HepG2 (cell line): ENCODE measurements around the gene ABCA8. TPM values are rescaled to one million over a fixed set of nuclear protein-coding genes. Genes with fewer than 3 reads are reported as not detected.

ENCODE experiments used
- CBX5 ChIP-seq: sonication (generic); formaldehyde crosslinking; IDR thresholded peaks from 2 replicates; pipeline ENCODE4 v1.4.0; 2020; ENCODE audit warnings: missing genetic modification reagents, borderline replicate concordance
- HIVEP1 ChIP-seq: sonication (generic); formaldehyde crosslinking; IDR thresholded peaks from 2 replicates; pipeline ENCODE4 v1.4.0; 2020; ENCODE audit warnings: mild to moderate bottlenecking, missing genetic modification reagents
- MAFF ChIP-seq: IDR thresholded peaks from 2 replicates; pipeline ENCODE4 v1.6.1; 2011; ENCODE audit warnings: low read depth, low read length, improper control_type of control experiment
- MED8 ChIP-seq: sonication (generic); formaldehyde crosslinking; IDR thresholded peaks from 2 replicates; pipeline ENCODE4 v1.8.1; 2023; ENCODE audit warnings: mild to moderate bottlenecking, missing genetic modification reagents; ENCODE audit not compliant: insufficient replicate concordance
- PAXIP1 ChIP-seq: sonication (generic); formaldehyde crosslinking; conservative IDR thresholded peaks from 2 replicates; pipeline ENCODE4 v1.4.0; 2020; ENCODE audit warnings: mild to moderate bottlenecking, missing genetic modification reagents, moderate library complexity
- PTBP1 ChIP-seq: fragments of 200-400 bp; formaldehyde crosslinking; IDR thresholded peaks from 2 replicates; pipeline ENCODE4 v1.6.1; 2018; ENCODE audit warnings: low read length, low read depth; ENCODE audit not compliant: poor library complexity, severe bottlenecking
- REL ChIP-seq: sonication (generic); formaldehyde crosslinking; conservative IDR thresholded peaks from 2 replicates; pipeline ENCODE4 v1.8.0; 2022; ENCODE audit warnings: mild to moderate bottlenecking, missing genetic modification reagents, moderate library complexity
- SOX5 ChIP-seq: IDR thresholded peaks from 2 replicates; pipeline ENCODE4 v1.6.1; 2016; ENCODE audit warnings: borderline replicate concordance
- TAF15 ChIP-seq: fragments of 200-400 bp; formaldehyde crosslinking; IDR thresholded peaks from one replicate; pipeline ENCODE4 v1.6.1; 2018; ENCODE audit warnings: mild to moderate bottlenecking, low read depth, low read length; ENCODE audit not compliant: poor library complexity, severe bottlenecking
- TCF7 ChIP-seq: sonication (generic); IDR thresholded peaks from 2 replicates; pipeline ENCODE4 v1.6.1; 2016; ENCODE audit warnings: antibody characterized with exemption, low read depth
- TFAP4 ChIP-seq: sonication (generic); IDR thresholded peaks from 2 replicates; pipeline ENCODE4 v1.6.1; 2016; ENCODE audit warnings: low read depth, borderline replicate concordance
- TRIM22 ChIP-seq: fragments of 450-650 bp; IDR thresholded peaks from 2 replicates; pipeline ENCODE4 v1.6.1; 2017
- ZNF354B ChIP-seq: sonication (generic); formaldehyde crosslinking; IDR thresholded peaks from 2 replicates; pipeline ENCODE4 v1.8.0; 2022; ENCODE audit warnings: mild to moderate bottlenecking, missing genetic modification reagents
- ZNF709 ChIP-seq: sonication (generic); formaldehyde crosslinking; IDR thresholded peaks from 2 replicates; pipeline ENCODE4 v1.5.0; 2020; ENCODE audit warnings: mild to moderate bottlenecking, missing genetic modification reagents
- polyA plus RNA-seq, 8 experiments: library from polyadenylated mRNA; depleted of rRNA in 3 of 8; stranded (reverse) in 7 of 8; unstranded in 1 of 8; fragments of >200 nt; fragmentation: Illumina TruSeq in 4 of 8; extraction: Trizol in 4 of 8; gene quantifications; 2 replicates each; pipeline versions ENCODE4 v1.2.1 to v1.2.3, GENCODE V29; 2011 to 2016; ENCODE audit warnings: low read depth in 4 of 8, missing spikeins in 1 of 8, mixed read lengths in 1 of 8; ENCODE audit not compliant: insufficient read depth in 1 of 8
- total RNA-seq, 5 experiments: library from RNA; depleted of rRNA; stranded (reverse); fragments of >200 nt; fragmentation: Illumina TruSeq; extraction: Trizol; gene quantifications; 2 replicates each; pipeline ENCODE4 v1.2.3, GENCODE V29; 2016; ENCODE audit warnings: low read depth in 1 of 5
- TF ChIP-seq, protein P1 (sequence below): sonication (generic); formaldehyde crosslinking; IDR thresholded peaks from 2 replicates; pipeline ENCODE4 v1.4.0; 2020; ENCODE audit warnings: missing genetic modification reagents
- TF ChIP-seq, protein P2 (sequence below): IDR thresholded peaks from 2 replicates; pipeline ENCODE4 v1.4.0; 2020; ENCODE audit warnings: mild to moderate bottlenecking, missing genetic modification reagents
- TF ChIP-seq, protein P3 (sequence below): IDR thresholded peaks from 2 replicates; pipeline ENCODE4 v1.6.1; 2016; ENCODE audit warnings: mild to moderate bottlenecking, missing biosample characterization, missing genetic modification reagents

The ABCA8 gene
- total and polyA plus RNA-seq, 2 of the 13 experiments (the other 11 are each of a cell fraction or from before 2014, with no cell fraction given): 0.05 to 0.18 TPM

DNA sequence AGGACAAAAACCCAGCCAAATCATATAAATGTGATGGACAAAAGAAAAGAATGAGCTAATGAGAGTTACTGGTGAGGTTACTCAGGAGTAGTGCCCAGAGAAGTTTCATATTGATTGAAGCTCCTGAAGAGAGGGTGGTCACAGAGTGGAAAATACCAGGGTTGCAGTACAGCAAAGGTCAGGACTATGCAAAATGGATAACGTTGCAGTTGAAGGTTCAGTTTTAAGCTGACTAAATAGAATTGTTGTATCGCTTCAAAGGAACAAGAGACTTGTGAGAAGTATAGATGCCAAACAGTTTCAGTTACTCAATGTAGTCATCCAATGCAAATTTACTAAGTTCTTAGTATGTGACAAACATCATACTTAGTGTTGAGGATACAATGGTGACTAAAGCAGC lies 47.1 kb downstream of the ABCA8 start (continued):
- TF ChIP-seq PAXIP1 (CRISPR knock-in tag) (peak; percentile 93), TFAP4 (no peak), MAFF (peak; percentile 88), ZNF354B (0 out of 2 replicates have a peak, but pooled peaks have one; percentile 36), TAF15 (no peak), PTBP1 (no peak), ZNF709 (CRISPR knock-in tag) (no peak), MED8 (CRISPR knock-in tag) (no peak), TRIM22 (no peak), SOX5 (CRISPR knock-in tag) (peak; percentile 84), TCF7 (peak; percentile 66), REL (no peak), HIVEP1 (CRISPR knock-in tag) (no peak), CBX5 (CRISPR knock-in tag) (no peak)
- TF ChIP-seq, protein P1, sequence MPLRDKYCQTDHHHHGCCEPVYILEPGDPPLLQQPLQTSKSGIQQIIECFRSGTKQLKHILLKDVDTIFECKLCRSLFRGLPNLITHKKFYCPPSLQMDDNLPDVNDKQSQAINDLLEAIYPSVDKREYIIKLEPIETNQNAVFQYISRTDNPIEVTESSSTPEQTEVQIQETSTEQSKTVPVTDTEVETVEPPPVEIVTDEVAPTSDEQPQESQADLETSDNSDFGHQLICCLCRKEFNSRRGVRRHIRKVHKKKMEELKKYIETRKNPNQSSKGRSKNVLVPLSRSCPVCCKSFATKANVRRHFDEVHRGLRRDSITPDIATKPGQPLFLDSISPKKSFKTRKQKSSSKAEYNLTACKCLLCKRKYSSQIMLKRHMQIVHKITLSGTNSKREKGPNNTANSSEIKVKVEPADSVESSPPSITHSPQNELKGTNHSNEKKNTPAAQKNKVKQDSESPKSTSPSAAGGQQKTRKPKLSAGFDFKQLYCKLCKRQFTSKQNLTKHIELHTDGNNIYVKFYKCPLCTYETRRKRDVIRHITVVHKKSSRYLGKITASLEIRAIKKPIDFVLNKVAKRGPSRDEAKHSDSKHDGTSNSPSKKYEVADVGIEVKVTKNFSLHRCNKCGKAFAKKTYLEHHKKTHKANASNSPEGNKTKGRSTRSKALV (CRISPR knock-in tag): 0 out of 2 replicates have a peak, but pooled peaks have one; percentile 1
- TF ChIP-seq, protein P2, sequence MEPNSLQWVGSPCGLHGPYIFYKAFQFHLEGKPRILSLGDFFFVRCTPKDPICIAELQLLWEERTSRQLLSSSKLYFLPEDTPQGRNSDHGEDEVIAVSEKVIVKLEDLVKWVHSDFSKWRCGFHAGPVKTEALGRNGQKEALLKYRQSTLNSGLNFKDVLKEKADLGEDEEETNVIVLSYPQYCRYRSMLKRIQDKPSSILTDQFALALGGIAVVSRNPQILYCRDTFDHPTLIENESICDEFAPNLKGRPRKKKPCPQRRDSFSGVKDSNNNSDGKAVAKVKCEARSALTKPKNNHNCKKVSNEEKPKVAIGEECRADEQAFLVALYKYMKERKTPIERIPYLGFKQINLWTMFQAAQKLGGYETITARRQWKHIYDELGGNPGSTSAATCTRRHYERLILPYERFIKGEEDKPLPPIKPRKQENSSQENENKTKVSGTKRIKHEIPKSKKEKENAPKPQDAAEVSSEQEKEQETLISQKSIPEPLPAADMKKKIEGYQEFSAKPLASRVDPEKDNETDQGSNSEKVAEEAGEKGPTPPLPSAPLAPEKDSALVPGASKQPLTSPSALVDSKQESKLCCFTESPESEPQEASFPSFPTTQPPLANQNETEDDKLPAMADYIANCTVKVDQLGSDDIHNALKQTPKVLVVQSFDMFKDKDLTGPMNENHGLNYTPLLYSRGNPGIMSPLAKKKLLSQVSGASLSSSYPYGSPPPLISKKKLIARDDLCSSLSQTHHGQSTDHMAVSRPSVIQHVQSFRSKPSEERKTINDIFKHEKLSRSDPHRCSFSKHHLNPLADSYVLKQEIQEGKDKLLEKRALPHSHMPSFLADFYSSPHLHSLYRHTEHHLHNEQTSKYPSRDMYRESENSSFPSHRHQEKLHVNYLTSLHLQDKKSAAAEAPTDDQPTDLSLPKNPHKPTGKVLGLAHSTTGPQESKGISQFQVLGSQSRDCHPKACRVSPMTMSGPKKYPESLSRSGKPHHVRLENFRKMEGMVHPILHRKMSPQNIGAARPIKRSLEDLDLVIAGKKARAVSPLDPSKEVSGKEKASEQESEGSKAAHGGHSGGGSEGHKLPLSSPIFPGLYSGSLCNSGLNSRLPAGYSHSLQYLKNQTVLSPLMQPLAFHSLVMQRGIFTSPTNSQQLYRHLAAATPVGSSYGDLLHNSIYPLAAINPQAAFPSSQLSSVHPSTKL (CRISPR knock-in tag): peak; percentile 91
- TF ChIP-seq, protein P3, sequence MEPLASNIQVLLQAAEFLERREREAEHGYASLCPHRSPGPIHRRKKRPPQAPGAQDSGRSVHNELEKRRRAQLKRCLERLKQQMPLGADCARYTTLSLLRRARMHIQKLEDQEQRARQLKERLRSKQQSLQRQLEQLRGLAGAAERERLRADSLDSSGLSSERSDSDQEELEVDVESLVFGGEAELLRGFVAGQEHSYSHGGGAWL (CRISPR knock-in tag): no peak
